ENCODE measurements around the gene PRKN.

The PRKN gene

GRCh38 chr6:162528538-162528937, 199.0 kb downstream of the PRKN start:
- DNase-seq = no peak

- no peak for DNase-seq
Observed at GRCh38 chr6:162526960-162527359, 200.6 kb downstream of the PRKN start.

- no peak for DNase-seq
Observed at GRCh38 chr6:162525181-162525580, 202.4 kb downstream of the PRKN start.

- DNase-seq = no peak
Observed at GRCh38 chr6:162512744-162513143, 214.8 kb downstream of the PRKN start.

GRCh38 chr6:162497389-162497788, 230.2 kb downstream of the PRKN start:
- DNase-seq = no peak

- no peak for DNase-seq
Observed at GRCh38 chr6:162493917-162494316, 233.6 kb downstream of the PRKN start.

- DNase-seq = no peak
Observed at GRCh38 chr6:162491637-162492036, 235.9 kb downstream of the PRKN start.

- DNase-seq = no peak
Observed at GRCh38 chr6:162489101-162489976, 238.2 kb downstream of the PRKN start.

- no peak for DNase-seq
Observed at GRCh38 chr6:162488444-162488843, 239.1 kb downstream of the PRKN start.

- DNase-seq = no peak
Observed at GRCh38 chr6:162485464-162485863, 242.1 kb downstream of the PRKN start.

- DNase-seq = no peak
Observed at GRCh38 chr6:162481938-162482337, 245.6 kb downstream of the PRKN start.

GRCh38 chr6:162481320-162481719, 246.2 kb downstream of the PRKN start:
- no peak for DNase-seq

- DNase-seq = no peak
Observed at GRCh38 chr6:162478192-162478671, 249.3 kb downstream of the PRKN start.

GRCh38 chr6:162474722-162475121, 252.8 kb downstream of the PRKN start:
- no peak for DNase-seq

GRCh38 chr6:162471842-162472241, 255.7 kb downstream of the PRKN start:
- DNase-seq = no peak

- peak in 1 of 2 experiments; percentile 46 for DNase-seq
Observed at GRCh38 chr6:162468326-162468725, 259.2 kb downstream of the PRKN start.

- DNase-seq = no peak
Observed at GRCh38 chr6:162467679-162468078, 259.9 kb downstream of the PRKN start.

- no peak for DNase-seq
Observed at GRCh38 chr6:162463576-162463975, 264.0 kb downstream of the PRKN start.

GRCh38 chr6:162459985-162460384, 267.6 kb downstream of the PRKN start:
- DNase-seq = no peak

- DNase-seq = no peak
Observed at GRCh38 chr6:162450358-162450757, 277.2 kb downstream of the PRKN start.

GRCh38 chr6:162448294-162448693, 279.3 kb downstream of the PRKN start:
- DNase-seq = no peak

GRCh38 chr6:162443101-162443500, 284.5 kb downstream of the PRKN start:
- DNase-seq = no peak

- peak in 1 of 2 experiments; percentile 5 for DNase-seq
Observed at GRCh38 chr6:162442687-162443086, 284.9 kb downstream of the PRKN start.

- DNase-seq = no peak
Observed at GRCh38 chr6:162441991-162442390, 285.6 kb downstream of the PRKN start.

- no peak for DNase-seq
Observed at GRCh38 chr6:162438980-162439379, 288.6 kb downstream of the PRKN start.

Data from NCI-H446 (cell line).